ENCODE data around the gene PCDH19.

DNA sequence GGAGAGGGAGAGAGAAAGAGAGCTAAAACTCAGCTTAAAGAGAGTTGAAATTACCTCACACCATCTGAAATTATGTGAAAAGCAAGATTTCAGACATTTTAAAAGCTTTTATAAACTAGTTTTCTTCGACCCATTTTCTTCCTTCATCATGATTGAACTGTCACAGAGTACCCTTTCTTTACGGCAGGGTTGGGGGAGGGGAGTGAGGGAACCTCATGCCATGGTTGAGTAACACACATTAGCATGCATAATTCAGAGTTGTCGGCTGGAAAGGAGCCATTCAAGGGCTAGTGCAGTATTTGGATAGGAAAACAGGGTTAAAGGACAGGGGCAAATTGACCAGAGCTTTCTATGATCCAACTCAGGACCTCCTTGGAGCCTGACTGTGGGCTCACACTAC, 46.2 kb downstream of the PCDH19 start:
- no peak for TF ChIP-seq POLR2A (IDR thresholded peaks at IDR 0.05)
- TF ChIP-seq POLR2AphosphoS5 (IDR thresholded peaks at IDR 0.05) = no peak
- TF ChIP-seq, protein P1, sequence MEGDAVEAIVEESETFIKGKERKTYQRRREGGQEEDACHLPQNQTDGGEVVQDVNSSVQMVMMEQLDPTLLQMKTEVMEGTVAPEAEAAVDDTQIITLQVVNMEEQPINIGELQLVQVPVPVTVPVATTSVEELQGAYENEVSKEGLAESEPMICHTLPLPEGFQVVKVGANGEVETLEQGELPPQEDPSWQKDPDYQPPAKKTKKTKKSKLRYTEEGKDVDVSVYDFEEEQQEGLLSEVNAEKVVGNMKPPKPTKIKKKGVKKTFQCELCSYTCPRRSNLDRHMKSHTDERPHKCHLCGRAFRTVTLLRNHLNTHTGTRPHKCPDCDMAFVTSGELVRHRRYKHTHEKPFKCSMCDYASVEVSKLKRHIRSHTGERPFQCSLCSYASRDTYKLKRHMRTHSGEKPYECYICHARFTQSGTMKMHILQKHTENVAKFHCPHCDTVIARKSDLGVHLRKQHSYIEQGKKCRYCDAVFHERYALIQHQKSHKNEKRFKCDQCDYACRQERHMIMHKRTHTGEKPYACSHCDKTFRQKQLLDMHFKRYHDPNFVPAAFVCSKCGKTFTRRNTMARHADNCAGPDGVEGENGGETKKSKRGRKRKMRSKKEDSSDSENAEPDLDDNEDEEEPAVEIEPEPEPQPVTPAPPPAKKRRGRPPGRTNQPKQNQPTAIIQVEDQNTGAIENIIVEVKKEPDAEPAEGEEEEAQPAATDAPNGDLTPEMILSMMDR (IDR thresholded peaks at IDR 0.05) = no peak
- TF ChIP-seq EP300 (IDR thresholded peaks at IDR 0.05) = no peak
